ENCODE measurements around the gene ZDHHC1.
A peak's percentile ranks its signal among the peaks of the same experiment; 100 is the strongest.
"Not testable (repeated sequence)": the region's sequence is repeated elsewhere in the genome, so short reads cannot be mapped to it uniquely, and the experiment has no call there.

ZDHHC1 gene

GRCh38 chr16:67394155-67395104, 21.8 kb downstream of the ZDHHC1 start:
- DNase-seq (ENCODE audit: low spot score): no peak

- no peak for DNase-seq (ENCODE audit: low spot score)
Measured at GRCh38 chr16:67393788-67394154, 22.5 kb downstream of the ZDHHC1 start.

- DNase-seq (ENCODE audit: low spot score): peak; percentile 34
Measured at GRCh38 chr16:67393111-67393787, 23.0 kb downstream of the ZDHHC1 start, which contains the start of gene TPPP3. TSS of gene TPPP3 (minus strand) at chr16:67393498. CDS start at chr16:67391111, 2,387 bp downstream.

GRCh38 chr16:67392301-67393059, 23.8 kb downstream of the ZDHHC1 start:
- no peak for DNase-seq (ENCODE audit: low spot score)

GRCh38 chr16:67391424-67392300, 24.6 kb downstream of the ZDHHC1 start:
- DNase-seq (ENCODE audit: low spot score): no peak

GRCh38 chr16:67390816-67391423, 25.4 kb downstream of the ZDHHC1 start:
- DNase-seq (ENCODE audit: low spot score): no peak

GRCh38 chr16:67389911-67390815, 26.1 kb downstream of the ZDHHC1 start:
- no peak for DNase-seq (ENCODE audit: low spot score)

- DNase-seq (ENCODE audit: low spot score): no peak
Measured at GRCh38 chr16:67388591-67388990, 27.7 kb downstream of the ZDHHC1 start.

- no peak for DNase-seq (ENCODE audit: low spot score)
Measured at GRCh38 chr16:67388191-67388590, 28.1 kb downstream of the ZDHHC1 start.

GRCh38 chr16:67387479-67388079, 28.7 kb downstream of the ZDHHC1 start:
- DNase-seq (ENCODE audit: low spot score): no peak

- DNase-seq (ENCODE audit: low spot score): no peak
Measured at GRCh38 chr16:67386861-67387455, 29.3 kb downstream of the ZDHHC1 start.

GRCh38 chr16:67384778-67385510, 31.3 kb downstream of the ZDHHC1 start:
- DNase-seq (ENCODE audit: low spot score): no peak

- no peak for DNase-seq (ENCODE audit: low spot score)
Measured at GRCh38 chr16:67383284-67383683, 33.0 kb downstream of the ZDHHC1 start.

- no peak for DNase-seq (ENCODE audit: low spot score)
Measured at GRCh38 chr16:67378642-67379041, 37.6 kb downstream of the ZDHHC1 start.

GRCh38 chr16:67376012-67376411, 40.3 kb downstream of the ZDHHC1 start:
- not testable (repeated sequence) for DNase-seq (ENCODE audit: low spot score)

- DNase-seq (ENCODE audit: low spot score): no peak
Measured at GRCh38 chr16:67372664-67373063, 43.6 kb downstream of the ZDHHC1 start.

GRCh38 chr16:67370661-67371060, 45.6 kb downstream of the ZDHHC1 start:
- DNase-seq (ENCODE audit: low spot score): no peak

GRCh38 chr16:67364600-67365235, 51.6 kb downstream of the ZDHHC1 start:
- DNase-seq (ENCODE audit: low spot score): no peak

Data from germinal center (tissue), 1 donor.